Mammary epithelial cell (primary cell): ENCODE measurements around the gene PMS1.
"Not testable (repeated sequence)": the region's sequence is repeated elsewhere in the genome, so short reads cannot be mapped to it uniquely, and the experiment has no call there.

Experiments used
- CTCF ChIP-seq, 2 donors: IDR thresholded peaks in 1 of 2; conservative IDR thresholded peaks in 1 of 2; 2 replicates each; pipeline ENCODE4 v1.5.1; 2011 to 2012; ENCODE audit warnings: inconsistent platforms in 2 of 2, low read length in 2 of 2, mild to moderate bottlenecking in 2 of 2, control low read depth in 1 of 2, low read depth in 1 of 2; ENCODE audit not compliant: insufficient read depth in 1 of 2; ENCODE audit errors: extremely low read depth in 1 of 2
- EZH2 ChIP-seq: IDR thresholded peaks from 2 replicates; pipeline ENCODE4 v1.6.1; 2012; ENCODE audit warnings: low read length, inconsistent platforms, borderline replicate concordance

- TF ChIP-seq CTCF (conservative IDR thresholded peaks at IDR 0.05 in 1 of 2, IDR thresholded peaks at IDR 0.05 in 1 of 2; ENCODE audit: extremely low read depth in 1 of 2, insufficient read depth in 1 of 2, low read depth in 1 of 2, low read length in 2 of 2); EZH2: not testable (repeated sequence)
Measured at GRCh38 chr2:189892546-189893294, 108.5 kb downstream of the PMS1 start.
